Panc1 (cell line): ENCODE results near the gene CLCN4.

Source experiments
- POLR2AphosphoS5 ChIP-seq: IDR thresholded peaks from 2 replicates; pipeline ENCODE4 v1.6.1; 2012; ENCODE audit warnings: mild to moderate bottlenecking, low read depth, low read length, moderate library complexity
- SIN3A ChIP-seq: IDR thresholded peaks from 2 replicates; pipeline ENCODE4 v1.6.1; 2012; ENCODE audit warnings: low read depth, mild to moderate bottlenecking, low read length, moderate library complexity, borderline replicate concordance; ENCODE audit not compliant: insufficient read depth
- TF ChIP-seq, protein P1 (sequence below): fragments of 450-650 bp; IDR thresholded peaks from 2 replicates; pipeline ENCODE4 v1.5.1; 2017; ENCODE audit warnings: mild to moderate bottlenecking

DNA sequence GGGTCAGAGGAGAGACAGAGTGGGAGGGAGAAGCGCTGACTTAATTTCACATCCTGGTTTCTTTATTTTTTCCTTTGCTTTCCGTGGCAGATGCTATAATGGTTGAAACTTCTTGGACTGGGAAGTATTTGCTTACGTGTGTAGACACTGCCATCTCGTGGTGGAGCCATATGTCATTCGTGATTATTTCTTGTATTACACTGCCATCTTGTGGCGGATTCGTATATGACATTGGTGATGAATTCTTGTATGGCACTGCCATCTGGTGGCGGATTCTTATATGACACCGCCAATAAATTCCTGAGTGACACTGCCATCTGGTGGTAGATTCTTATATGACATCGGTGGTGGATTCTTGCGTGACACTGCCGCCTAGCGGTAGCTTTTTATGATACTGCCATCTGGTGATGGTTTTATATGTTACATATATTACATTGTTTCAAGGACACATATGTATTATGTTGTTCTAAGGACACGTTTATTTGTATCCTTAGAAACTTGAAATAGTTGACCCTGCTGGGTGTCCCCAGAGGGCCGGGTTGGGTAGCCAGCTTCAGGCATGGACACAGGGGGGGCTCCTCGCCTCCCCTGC is 37.3 kb upstream of the CLCN4 start:
- TF ChIP-seq, protein P1, sequence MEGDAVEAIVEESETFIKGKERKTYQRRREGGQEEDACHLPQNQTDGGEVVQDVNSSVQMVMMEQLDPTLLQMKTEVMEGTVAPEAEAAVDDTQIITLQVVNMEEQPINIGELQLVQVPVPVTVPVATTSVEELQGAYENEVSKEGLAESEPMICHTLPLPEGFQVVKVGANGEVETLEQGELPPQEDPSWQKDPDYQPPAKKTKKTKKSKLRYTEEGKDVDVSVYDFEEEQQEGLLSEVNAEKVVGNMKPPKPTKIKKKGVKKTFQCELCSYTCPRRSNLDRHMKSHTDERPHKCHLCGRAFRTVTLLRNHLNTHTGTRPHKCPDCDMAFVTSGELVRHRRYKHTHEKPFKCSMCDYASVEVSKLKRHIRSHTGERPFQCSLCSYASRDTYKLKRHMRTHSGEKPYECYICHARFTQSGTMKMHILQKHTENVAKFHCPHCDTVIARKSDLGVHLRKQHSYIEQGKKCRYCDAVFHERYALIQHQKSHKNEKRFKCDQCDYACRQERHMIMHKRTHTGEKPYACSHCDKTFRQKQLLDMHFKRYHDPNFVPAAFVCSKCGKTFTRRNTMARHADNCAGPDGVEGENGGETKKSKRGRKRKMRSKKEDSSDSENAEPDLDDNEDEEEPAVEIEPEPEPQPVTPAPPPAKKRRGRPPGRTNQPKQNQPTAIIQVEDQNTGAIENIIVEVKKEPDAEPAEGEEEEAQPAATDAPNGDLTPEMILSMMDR = peak; percentile 98
- TF ChIP-seq POLR2AphosphoS5 (peak; percentile 83), SIN3A (no peak)
